Measurements from ENCODE around the gene LYST.
"Not testable (repeated sequence)": the region's sequence is repeated elsewhere in the genome, so short reads cannot be mapped to it uniquely, and the experiment has no call there.

LYST gene

DNA sequence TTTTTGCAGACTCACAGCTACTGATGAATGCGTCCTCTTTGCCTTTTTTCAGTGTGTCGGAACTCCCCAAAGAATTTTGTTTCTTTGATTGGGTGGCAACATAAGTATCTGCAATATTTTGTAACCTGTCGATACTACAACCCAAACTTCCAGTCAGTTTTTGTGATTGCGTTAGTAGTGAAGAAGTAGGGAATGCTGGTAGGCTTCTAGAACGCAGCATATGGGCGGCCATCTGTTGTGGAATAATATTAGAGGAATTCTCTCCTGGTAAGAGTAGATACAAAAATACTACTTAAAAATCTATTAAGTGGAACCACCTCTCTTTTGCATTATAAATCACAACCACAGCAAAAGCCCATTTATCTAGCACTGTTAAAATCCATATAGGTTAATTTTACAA is 107.4 kb downstream of the LYST start:
- no peak for DNase-seq (ENCODE audit: low read depth in 2 of 2)

- DNase-seq (ENCODE audit: low read depth in 2 of 2): no peak
Measured at GRCh38 chr1:235758931-235759330, 107.8 kb downstream of the LYST start.

GRCh38 chr1:235757587-235758096 is 109.1 kb downstream of the LYST start:
- no peak for DNase-seq (ENCODE audit: low read depth in 2 of 2)

GRCh38 chr1:235754186-235754585 is 112.5 kb downstream of the LYST start:
- DNase-seq (ENCODE audit: low read depth in 2 of 2): not testable (repeated sequence)

DNA sequence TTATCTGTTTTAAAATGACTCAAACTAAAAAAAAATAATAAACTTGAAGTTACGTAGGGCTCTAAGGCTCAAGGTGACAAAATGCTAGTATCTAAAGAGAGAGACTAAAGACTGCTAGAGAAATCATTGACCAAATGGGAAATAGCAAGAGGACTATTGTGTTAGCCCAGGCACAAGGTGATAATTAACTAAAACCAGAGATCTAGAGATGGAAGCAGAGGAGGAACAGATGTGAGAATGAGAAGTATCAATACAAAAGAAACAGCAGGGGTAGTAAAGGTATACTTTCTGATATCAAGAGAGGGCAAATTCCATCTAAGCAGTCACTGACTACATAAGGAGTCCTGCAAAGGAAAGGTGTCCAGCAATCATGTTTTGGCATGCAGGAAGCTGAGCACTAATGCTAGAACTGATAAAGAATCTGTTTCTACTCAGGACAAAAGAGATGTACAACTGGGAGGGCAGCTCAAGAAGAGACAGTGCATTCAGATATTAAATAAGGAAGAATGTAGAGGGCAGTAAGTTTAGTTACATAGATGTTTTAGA is 116.9 kb downstream of the LYST start:
- DNase-seq (ENCODE audit: low read depth in 2 of 2): no peak

DNA sequence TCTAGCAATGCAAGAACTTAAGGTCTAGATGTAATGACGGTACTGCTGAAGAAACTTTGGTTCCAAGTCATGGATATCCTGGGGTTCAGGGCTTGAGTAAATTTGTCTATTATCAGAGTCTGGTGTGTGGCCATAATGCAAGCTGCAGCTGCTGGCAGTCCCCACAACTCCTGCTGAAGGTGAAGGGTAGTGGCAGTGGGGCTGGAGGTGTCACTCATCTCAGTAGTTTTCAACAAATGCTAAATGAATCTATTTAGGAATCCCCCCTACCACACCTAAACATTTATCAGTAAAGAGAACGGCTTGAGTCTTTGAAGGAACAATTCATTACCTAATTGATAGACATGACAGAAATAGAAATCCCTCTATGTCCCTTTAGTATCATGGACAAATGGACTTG is 118.0 kb downstream of the LYST start:
- DNase-seq (ENCODE audit: low read depth in 2 of 2): no peak

DNA sequence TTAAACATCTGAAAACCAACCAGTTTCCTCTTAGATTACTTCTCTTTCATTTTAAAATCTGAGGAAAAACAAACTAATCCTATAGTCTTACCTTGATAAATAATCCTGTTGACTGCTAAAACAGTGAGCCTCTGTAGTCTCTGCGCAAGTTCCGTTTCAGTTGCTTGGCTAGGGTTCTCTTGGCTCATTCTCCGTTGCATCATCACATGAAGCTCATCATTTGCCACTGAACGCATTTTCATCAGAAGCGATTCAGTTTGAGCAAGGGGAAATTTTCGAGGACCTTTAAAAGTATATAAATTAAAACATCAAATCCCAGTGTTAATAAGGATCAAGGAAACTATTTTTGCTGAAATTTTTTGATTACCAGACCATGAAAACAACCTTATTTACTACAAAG is 120.5 kb downstream of the LYST start:
- DNase-seq (ENCODE audit: low read depth in 2 of 2): no peak

DNA sequence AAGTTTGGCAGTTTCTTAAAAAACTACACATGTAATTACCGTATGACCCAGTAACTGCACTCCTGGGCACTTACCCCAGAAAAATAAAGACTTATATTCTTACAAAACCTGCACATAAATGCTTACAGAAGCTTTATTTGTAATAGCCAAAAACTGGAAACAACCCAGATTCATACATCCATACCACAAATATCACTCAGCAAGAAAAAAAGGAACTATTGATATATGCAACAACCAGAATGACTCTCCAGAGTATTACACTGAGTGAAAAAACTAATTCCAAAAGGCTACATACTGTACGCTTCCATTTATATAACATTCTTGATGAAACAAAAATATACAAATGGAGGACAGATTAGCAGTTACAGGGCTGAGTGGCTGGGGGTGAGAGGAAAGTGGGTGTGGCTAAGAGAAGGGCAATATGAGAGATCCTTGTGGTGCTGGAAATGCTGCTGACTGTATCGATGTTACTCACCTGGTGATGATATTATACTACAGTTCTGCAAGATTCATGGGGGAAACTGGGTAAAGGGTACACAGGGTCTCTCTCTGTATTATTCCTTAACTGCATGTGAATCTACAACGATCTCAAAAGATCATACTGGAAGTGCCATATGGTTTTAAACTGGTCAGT is 121.1 kb downstream of the LYST start:
- no peak for DNase-seq (ENCODE audit: low read depth in 2 of 2)

- DNase-seq (ENCODE audit: low read depth in 2 of 2): no peak
Measured at GRCh38 chr1:235742914-235743599, 123.6 kb downstream of the LYST start.

GRCh38 chr1:235741294-235741693 is 125.4 kb downstream of the LYST start:
- DNase-seq (ENCODE audit: low read depth in 2 of 2): no peak

DNA sequence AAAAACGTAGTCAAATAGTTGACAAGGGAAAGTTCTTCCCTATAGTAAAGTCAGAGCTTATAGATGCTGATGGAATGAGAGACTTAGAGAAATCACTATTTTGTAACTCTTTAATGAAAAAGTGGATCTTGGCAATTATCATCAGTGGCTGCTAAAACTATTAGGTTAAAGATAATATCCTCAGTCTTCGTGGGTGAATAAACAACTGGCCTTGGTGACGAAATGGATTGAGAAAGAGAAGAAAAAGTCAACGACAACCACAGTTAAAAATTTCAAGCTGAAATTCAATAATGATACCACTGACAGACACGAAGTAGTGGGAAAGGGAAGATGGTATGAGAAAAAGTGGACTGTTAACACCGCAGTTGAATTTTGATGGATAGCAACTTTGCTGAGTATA is 127.1 kb downstream of the LYST start:
- no peak for DNase-seq (ENCODE audit: low read depth in 2 of 2)

DNA sequence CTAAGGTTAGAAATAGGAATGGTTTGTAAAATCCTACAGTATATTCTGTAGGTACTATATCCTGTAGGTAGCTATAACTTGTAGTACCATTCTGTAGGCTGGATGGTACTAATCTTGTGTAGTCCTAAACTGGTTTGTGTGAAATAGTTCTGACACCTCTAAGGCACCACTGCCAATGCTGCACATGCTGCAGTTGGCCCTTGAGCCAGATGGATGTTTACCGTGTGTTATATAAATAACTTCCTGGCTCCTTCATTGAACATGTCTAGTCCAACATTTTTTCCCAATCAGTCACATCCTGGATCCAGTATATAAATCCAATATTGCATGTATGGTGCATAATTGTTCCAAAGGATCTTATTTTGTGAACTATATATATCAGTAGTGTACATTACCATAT is 127.6 kb downstream of the LYST start:
- DNase-seq (ENCODE audit: low read depth in 2 of 2): no peak

- DNase-seq (ENCODE audit: low read depth in 2 of 2): no peak
Measured at GRCh38 chr1:235737751-235738150, 129.0 kb downstream of the LYST start.

GRCh38 chr1:235736263-235736662 is 130.4 kb downstream of the LYST start:
- DNase-seq (ENCODE audit: low read depth in 2 of 2): no peak

- DNase-seq (ENCODE audit: low read depth in 2 of 2): no peak
Measured at GRCh38 chr1:235735621-235736020, 131.1 kb downstream of the LYST start.

- DNase-seq (ENCODE audit: low read depth in 2 of 2): no peak
Measured at GRCh38 chr1:235734335-235734734, 132.4 kb downstream of the LYST start.

DNA sequence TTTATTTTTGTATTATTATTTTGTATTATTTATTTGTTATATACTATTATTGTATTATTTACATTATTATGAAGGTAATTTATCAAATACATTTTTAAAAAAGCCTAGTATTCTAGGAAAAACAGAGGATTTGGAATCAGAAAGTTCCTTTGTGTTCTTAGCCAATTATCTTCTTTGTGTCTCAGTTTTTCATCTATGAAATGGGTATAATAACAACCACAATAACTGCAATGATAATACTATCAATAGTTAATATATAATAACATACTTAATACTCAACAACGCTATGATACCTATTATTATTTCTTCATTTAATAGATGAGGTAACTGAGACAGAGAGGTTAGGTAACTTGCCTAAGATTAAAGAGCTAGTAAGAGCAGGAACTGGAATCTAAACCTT is 136.7 kb downstream of the LYST start:
- DNase-seq (ENCODE audit: low read depth in 2 of 2): no peak

DNA sequence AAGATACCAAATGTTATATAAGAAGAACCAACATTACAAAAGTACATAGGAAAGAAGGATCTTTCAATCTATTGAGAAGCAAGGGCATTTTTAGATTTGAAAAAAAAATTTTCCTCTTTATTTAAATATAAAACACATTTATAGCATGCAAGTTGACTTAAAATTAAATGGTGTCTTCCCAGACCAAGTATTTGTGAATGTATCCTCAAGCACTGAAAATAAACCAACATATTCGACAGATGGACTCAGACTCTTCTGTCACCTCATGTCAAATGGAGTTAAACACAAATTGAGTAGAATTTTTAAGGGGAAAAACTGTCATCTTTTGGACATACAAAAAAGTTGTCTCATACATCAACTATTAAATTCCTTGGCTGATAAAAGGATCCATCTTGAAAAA is 140.1 kb downstream of the LYST start:
- no peak for DNase-seq (ENCODE audit: low read depth in 2 of 2)

DNA sequence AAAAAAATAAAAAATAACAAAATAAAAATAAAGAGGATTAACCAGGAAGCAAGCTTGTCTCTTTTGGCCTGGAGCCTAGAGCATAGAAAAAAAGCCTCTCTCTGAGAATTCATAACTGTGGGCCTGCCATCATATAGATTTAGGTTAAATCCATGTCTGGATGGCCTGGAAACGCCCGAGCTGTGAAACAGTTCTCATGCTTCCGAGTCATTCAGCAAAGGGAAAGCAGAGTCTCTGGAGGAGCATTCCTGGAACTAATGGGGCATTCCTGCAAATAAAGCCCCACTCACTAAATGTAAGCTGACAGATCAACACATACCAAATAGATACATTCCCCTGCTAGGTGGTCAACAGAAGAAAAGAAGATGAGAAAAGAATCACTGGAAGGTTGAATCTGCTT is 141.3 kb downstream of the LYST start:
- no peak for DNase-seq (ENCODE audit: low read depth in 2 of 2)

DNA sequence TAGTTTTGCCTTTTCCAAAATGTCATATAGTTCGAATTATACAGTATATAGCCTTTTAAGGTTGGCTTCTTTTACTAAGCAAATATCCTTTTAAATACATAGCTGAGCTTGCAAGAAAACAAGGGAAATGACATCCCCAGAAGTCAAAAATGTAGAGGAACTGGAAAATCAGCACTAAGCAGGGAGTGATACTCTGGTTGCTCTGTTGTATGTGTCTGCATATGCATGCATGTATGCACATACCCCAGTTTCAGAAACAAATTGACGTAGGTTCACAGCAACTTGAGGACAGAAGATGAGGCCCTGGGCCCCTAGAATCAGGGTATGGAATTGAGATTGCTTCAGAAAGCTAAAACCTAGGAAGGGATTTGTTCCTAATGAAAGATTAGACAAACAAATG is 142.0 kb downstream of the LYST start:
- DNase-seq (ENCODE audit: low read depth in 2 of 2): no peak

DNA sequence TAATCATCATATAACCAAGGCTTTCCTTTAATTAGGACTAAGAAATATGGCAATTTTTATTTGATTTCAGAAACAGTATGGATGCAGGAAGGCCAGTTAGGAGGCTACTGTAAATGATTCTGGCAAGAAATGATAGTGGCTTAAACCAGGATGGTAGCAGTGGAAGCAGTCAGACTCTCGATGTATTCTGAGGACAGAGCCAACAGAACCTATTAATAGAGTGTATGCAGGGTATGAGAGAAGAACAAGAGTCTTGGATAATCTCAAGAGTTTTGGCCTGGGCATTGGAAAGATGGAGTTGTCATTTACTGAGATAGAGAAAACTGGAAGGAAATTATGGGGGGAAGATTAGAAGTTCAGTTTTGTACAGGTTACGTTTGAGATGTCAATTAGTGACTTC is 143.8 kb downstream of the LYST start:
- no peak for DNase-seq (ENCODE audit: low read depth in 2 of 2)

- no peak for DNase-seq (ENCODE audit: low read depth in 2 of 2)
Measured at GRCh38 chr1:235721982-235722381, 144.7 kb downstream of the LYST start.

DNA sequence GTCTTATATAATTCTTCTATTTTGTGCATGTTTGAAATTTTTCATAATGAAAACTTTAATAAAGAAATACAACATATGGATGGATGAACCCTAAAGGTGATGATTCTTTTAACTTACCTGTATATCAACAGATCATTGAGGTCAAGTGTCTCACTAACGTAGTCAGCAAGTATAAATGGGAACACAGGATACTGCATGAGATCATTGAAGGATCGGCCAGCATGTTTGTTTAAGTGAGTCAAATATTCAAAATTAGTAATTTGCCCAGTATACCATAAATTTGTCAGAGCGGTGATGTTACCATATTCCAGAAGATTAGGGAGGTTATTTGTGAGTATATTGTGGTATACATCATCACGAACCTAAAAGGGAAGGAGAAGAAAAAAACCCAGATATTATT is 146.2 kb downstream of the LYST start:
- DNase-seq (ENCODE audit: low read depth in 2 of 2): no peak
